ENCODE data around the gene LHFPL6.

- TF ChIP-seq CTCF (IDR thresholded peaks at IDR 0.05) (no peak), POLR2A (IDR thresholded peaks at IDR 0.05) (no peak)
Observed at GRCh38 chr13:39329182-39329639, 273.8 kb downstream of the LHFPL6 start.
